NCI-H446 (cell line): Measurements from ENCODE around the gene SLC22A7.

Experiments used
- DNase-seq, 2 experiments: peaks; one replicate each; lab custom pipeline; 2025; lab: John Stamatoyannopoulos, UW

Gene SLC22A7, protein sequence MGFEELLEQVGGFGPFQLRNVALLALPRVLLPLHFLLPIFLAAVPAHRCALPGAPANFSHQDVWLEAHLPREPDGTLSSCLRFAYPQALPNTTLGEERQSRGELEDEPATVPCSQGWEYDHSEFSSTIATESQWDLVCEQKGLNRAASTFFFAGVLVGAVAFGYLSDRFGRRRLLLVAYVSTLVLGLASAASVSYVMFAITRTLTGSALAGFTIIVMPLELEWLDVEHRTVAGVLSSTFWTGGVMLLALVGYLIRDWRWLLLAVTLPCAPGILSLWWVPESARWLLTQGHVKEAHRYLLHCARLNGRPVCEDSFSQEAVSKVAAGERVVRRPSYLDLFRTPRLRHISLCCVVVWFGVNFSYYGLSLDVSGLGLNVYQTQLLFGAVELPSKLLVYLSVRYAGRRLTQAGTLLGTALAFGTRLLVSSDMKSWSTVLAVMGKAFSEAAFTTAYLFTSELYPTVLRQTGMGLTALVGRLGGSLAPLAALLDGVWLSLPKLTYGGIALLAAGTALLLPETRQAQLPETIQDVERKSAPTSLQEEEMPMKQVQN

GRCh38 chr6:43297644-43298564 lies at the start of gene SLC22A7:
Gene SLC22A7, plus strand, starts transcription at chr6:43298260. Its CDS starts 99 bp downstream, at chr6:43298359.
- DNase-seq: no peak

GRCh38 chr6:43248791-43249190 lies 49.3 kb upstream of the SLC22A7 start:
- no peak for DNase-seq

- DNase-seq: peak in 1 of 2 experiments; percentile 63
Observed at GRCh38 chr6:43250992-43251373, 47.1 kb upstream of the SLC22A7 start.

GRCh38 chr6:43253401-43253800 lies 44.7 kb upstream of the SLC22A7 start:
- no peak for DNase-seq

GRCh38 chr6:43254138-43254817 lies 43.8 kb upstream of the SLC22A7 start:
- no peak for DNase-seq

DNA sequence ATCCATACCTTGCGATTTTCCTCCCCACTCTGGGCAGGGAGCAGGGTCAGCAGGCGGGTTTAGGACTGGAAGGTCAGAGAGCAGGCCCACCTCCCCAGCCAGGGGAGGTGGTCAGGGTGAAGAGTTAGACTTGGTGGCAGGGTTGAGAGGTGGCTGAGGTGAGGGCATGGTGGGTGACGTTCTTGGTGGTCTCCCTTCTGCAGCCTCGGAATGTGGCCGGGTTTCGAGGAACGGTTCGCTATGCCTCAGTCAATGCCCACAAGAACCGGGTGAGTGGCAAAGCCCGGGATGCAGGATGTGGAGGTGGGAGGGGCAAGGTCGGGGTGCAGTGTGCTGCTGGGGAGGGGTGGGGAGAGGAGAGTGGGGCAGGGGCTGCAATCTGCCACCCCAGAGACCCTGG lies 43.2 kb upstream of the SLC22A7 start:
- DNase-seq: no peak

DNA sequence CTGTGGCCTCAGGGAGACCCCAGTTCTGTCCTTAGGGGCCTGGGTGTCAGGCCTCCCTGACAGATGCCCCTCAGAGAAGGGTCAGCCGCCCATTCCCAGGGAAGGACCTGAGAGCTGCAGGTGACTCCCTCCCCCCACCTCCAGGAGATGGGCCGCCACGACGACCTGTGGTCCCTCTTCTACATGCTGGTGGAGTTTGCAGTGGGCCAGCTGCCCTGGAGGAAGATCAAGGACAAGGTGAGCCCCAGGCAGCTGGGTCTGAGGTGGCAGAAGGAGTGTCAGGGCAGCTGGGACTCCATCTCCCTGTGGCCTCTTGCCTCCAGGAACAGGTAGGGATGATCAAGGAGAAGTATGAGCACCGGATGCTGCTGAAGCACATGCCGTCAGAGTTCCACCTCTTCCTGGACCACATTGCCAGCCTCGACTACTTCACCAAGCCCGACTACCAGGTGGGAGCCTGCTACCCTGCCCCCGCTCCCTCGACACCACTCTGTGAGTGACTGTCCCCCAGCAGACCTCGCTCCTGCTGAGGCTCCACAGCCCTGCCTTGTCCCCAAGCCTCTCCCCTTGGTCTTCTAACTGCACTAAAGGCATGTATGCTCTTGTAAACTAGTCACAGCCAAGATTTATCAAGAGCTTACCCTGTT lies 42.5 kb upstream of the SLC22A7 start:
- DNase-seq: no peak

- no peak for DNase-seq
Observed at GRCh38 chr6:43256670-43257366, 41.2 kb upstream of the SLC22A7 start.

DNA sequence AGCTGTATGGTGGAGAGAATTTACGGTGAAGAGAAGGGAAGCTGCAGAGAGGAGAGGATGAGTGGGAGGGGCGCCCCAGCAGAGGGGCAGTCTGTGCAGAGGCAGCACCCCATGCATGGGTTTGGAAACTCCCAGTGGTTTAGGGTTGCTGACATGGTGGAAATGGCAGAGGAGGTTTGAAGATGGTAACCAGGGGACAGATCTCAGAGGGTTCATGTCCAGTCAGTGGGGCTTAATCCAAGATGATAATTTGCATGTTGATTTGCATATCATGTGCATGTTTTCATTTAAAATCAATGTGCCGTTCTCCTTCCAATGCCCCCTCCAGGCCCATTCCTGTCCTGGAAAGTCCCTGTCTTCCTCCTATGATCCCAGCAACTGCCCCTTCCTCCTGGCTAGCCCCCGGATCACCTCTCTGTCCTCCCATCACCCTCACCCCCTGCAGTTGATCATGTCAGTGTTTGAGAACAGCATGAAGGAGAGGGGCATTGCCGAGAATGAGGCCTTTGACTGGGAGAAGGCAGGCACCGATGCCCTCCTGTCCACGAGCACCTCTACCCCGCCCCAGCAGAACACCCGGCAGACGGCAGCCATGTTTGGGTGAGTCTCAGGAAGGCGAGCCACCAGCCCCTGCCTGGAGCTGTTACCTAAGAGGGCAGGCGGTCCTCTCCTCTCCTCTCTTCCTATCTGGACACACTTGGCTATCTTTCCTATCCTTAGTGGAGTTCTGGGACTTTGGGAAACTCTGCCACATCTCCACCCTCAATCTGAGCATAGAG lies 40.5 kb upstream of the SLC22A7 start:
- no peak for DNase-seq

- DNase-seq: no peak
Observed at GRCh38 chr6:43258180-43258579, 39.9 kb upstream of the SLC22A7 start.

GRCh38 chr6:43258807-43259686 lies 39.0 kb upstream of the SLC22A7 start:
- no peak for DNase-seq

DNA sequence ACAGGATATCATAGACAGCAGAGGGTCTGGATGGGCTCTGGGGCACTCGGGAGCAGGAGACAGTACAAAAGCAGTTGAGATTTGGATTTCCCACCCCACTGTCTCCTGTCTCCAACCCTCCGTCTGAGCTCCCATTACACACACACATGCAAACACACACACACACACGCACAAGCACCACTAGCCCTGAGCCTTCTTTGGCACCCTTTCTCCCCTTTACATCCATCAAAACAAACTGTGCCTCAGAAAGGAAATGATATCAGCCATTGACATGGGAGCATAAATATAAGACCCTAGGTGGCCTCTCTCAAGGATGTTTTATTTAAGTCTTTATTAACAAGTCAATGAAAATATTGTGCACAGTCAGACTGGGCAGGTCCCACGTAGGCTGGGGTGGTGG lies 37.3 kb upstream of the SLC22A7 start:
- no peak for DNase-seq

DNA sequence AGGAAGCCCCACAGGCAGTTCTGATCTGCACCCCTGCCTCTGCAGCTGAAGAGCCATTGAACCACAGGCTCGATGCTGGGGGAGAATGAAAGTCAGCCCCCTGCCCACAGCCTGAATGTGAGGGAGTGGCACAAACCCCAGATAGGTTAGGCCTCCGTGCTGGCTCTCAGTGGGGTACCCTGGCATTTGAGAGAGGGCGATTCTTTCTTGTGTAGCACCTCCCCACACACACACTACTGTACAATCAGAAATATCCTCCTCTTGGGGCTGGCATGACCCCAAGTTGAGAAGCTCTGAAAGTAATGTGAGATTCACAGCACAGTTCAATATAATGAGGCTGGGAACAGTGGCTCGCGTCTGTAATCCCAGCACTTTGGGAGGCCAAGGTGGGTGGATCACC lies 36.9 kb upstream of the SLC22A7 start:
- no peak for DNase-seq

- no peak for DNase-seq
Observed at GRCh38 chr6:43262000-43262779, 35.9 kb upstream of the SLC22A7 start.

DNA sequence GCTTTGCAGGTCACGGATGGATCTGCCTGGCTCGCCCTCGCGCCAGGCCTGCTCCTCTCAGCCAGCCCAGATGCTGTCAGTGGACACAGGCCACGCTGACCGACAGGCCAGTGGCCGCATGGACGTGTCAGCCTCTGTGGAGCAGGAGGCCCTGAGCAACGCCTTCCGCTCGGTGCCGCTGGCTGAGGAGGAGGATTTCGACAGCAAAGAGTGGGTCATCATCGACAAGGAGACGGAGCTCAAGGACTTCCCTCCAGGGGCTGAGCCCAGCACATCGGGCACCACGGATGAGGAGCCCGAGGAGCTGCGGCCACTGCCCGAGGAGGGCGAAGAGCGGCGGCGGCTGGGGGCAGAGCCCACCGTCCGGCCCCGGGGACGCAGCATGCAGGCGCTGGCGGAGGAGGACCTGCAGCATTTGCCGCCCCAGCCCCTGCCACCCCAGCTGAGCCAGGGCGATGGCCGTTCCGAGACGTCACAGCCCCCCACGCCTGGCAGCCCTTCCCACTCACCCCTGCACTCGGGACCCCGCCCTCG lies 35.2 kb upstream of the SLC22A7 start:
- DNase-seq: no peak

DNA sequence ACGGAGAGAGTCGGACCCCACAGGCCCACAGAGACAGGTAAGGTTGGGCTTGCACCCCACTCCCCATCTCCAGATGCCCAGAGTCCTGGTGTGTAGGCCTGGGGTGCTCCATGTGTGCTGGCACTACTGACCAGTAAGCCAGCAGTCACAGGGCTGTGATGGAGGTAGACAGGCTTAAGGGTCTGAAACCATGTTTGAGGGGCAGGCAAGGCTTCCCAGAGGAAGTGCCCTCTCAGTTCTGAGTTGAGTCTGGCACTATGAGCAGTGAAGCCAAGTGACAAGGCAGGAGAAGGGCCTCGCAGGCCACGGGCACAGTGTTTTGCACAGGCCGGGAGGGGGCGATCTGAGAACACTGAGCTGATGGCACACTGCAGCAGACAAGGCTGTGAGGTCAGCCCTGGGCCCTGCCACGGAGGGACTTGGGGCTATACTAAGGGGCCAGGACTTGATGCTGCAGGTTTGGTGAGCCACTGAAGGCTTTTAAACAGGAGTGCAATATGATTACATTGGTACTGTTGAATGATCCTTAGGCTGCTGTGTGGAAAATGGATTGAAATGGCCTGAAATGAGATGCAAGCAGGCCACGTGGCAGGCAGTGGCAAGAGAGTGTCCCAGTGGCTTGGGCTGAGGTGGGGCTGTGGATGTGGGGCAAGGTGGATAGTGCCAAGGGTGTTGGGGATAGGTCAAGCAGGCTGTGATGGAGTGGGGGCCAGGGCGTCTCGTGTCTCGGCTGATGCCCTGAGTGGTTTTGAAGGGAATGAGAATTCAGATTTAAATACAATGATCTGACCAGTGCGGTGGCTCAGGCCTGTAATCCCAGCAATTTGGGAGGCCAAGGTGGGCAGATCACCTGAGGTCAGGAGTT lies 34.5 kb upstream of the SLC22A7 start:
- DNase-seq: peak in 1 of 2 experiments; percentile 73

DNA sequence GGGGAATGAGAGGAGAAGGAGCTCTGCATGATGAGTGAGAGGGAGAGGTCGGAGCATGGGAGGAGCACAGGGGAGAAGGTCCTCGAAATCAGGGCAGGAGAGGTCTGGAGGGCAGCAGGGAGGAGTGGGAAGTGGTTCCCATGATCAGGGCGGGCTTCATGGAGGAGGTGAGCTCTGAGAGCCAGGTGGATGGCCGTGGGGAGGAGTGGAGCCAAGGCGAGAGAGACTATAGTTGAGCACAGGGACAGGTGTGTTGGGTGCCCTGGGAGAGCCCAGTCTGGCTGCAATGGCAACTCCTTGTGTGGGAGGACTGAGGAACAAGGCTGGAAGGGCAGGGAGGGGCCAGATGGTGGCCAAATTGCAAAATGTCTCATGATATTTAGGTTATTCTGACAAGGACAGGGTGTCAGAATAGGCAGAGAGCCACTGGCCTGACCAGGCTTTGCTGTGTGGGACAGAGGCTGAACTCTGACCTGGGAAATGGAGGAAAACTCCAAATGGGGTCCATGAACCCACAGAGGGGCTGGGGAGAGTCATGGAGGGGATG lies 33.4 kb upstream of the SLC22A7 start:
- DNase-seq: no peak
